Activated T-cell treated with anti-CD3 and anti-CD28 coated beads, Interleukin-2, amount 50 U/mL, for 4 hours (primary cell): ENCODE data around the gene LIMS3. TPM values are rescaled to one million over a fixed set of nuclear protein-coding genes. Genes with fewer than 3 reads are reported as not detected.
"Not testable (repeated sequence)": the region's sequence is repeated elsewhere in the genome, so short reads cannot be mapped to it uniquely, and the experiment has no call there.

Experiments used
- ATAC-seq, 2 donors: fragments of 200-7000 bp; cut with Tn5 transposase; one replicate each; pipeline ENCODE4 v1.10.0; 2021
- DNase-seq: peaks from one replicate; pipeline ENCODE4 v3.0.0-alpha.2; 2020
- H3K27me3 Mint-ChIP-seq: one replicate; pipeline ENCODE4 v1.8.0; 2021; ENCODE audit warnings: low read depth, mixed read lengths
- H3K36me3 Mint-ChIP-seq: one replicate; pipeline ENCODE4 v1.8.0; 2022; ENCODE audit warnings: mixed read lengths; ENCODE audit not compliant: insufficient read depth
- H3K4me1 Mint-ChIP-seq: one replicate; pipeline ENCODE4 v1.8.0; 2021; ENCODE audit warnings: low read depth, mixed read lengths
- H3K4me3 Mint-ChIP-seq: one replicate; pipeline ENCODE4 v1.8.0; 2021; ENCODE audit warnings: mild to moderate bottlenecking, moderate library complexity, mixed read lengths
- H3K9me3 Mint-ChIP-seq: one replicate; pipeline ENCODE4 v1.8.0; 2021; ENCODE audit warnings: mixed read lengths
- total RNA-seq, 3 donors: library from RNA; stranded (reverse); gene quantifications; one replicate each; pipeline ENCODE4 v1.2.1, GENCODE V29; 2021

Gene LIMS3
- total RNA-seq = 1 to 10 TPM in 1 of 3 donors, under 1 TPM in 2; 0.16 to 1.2 (median 0.57) TPM

- H3K27me3 Mint-ChIP-seq, ATAC-seq, H3K9me3 Mint-ChIP-seq, DNase-seq, H3K4me1 Mint-ChIP-seq, H3K36me3 Mint-ChIP-seq, H3K4me3 Mint-ChIP-seq: not testable (repeated sequence)
Measured at GRCh38 chr2:109898462-109899336, at the start of gene LIMS3. Gene LIMS3 (plus strand): TSS chr2:109898688. CDS start chr2:109898729, 41 bp downstream.

- ATAC-seq = peak; percentile 48 to 58
Measured at GRCh38 chr2:109871129-109871751, 27.2 kb upstream of the LIMS3 start.

GRCh38 chr2:109876625-109877024 is 21.9 kb upstream of the LIMS3 start:
- H3K4me1 Mint-ChIP-seq, H3K9me3 Mint-ChIP-seq, H3K27me3 Mint-ChIP-seq, DNase-seq, H3K36me3 Mint-ChIP-seq, H3K4me3 Mint-ChIP-seq, ATAC-seq: not testable (repeated sequence)

More at GRCh38 chr2:109871129-109871751, 27.2 kb upstream of the LIMS3 start:
- not testable (repeated sequence) for H3K4me3 Mint-ChIP-seq, H3K27me3 Mint-ChIP-seq, H3K4me1 Mint-ChIP-seq, H3K36me3 Mint-ChIP-seq, DNase-seq, H3K9me3 Mint-ChIP-seq

GRCh38 chr2:109882112-109882511 is 16.4 kb upstream of the LIMS3 start:
- DNase-seq, ATAC-seq, H3K4me1 Mint-ChIP-seq, H3K27me3 Mint-ChIP-seq, H3K36me3 Mint-ChIP-seq, H3K9me3 Mint-ChIP-seq, H3K4me3 Mint-ChIP-seq: not testable (repeated sequence)

- not testable (repeated sequence) for H3K9me3 Mint-ChIP-seq, H3K4me3 Mint-ChIP-seq, H3K4me1 Mint-ChIP-seq, DNase-seq, ATAC-seq, H3K27me3 Mint-ChIP-seq, H3K36me3 Mint-ChIP-seq
Measured at GRCh38 chr2:109888414-109888813, 10.1 kb upstream of the LIMS3 start.

GRCh38 chr2:109889909-109890308 is 8.6 kb upstream of the LIMS3 start:
- not testable (repeated sequence) for H3K9me3 Mint-ChIP-seq, ATAC-seq, H3K4me1 Mint-ChIP-seq, H3K36me3 Mint-ChIP-seq, DNase-seq, H3K27me3 Mint-ChIP-seq, H3K4me3 Mint-ChIP-seq

GRCh38 chr2:109891024-109891423 is 7.5 kb upstream of the LIMS3 start:
- not testable (repeated sequence) for H3K36me3 Mint-ChIP-seq, ATAC-seq

GRCh38 chr2:109893736-109894135 is 4.8 kb upstream of the LIMS3 start:
- not testable (repeated sequence) for H3K36me3 Mint-ChIP-seq, H3K9me3 Mint-ChIP-seq, H3K27me3 Mint-ChIP-seq, DNase-seq, ATAC-seq, H3K4me3 Mint-ChIP-seq, H3K4me1 Mint-ChIP-seq

More at GRCh38 chr2:109891024-109891423, 7.5 kb upstream of the LIMS3 start:
- not testable (repeated sequence) for H3K4me3 Mint-ChIP-seq, DNase-seq, H3K9me3 Mint-ChIP-seq, H3K27me3 Mint-ChIP-seq, H3K4me1 Mint-ChIP-seq

- H3K36me3 Mint-ChIP-seq, H3K4me3 Mint-ChIP-seq, H3K9me3 Mint-ChIP-seq, ATAC-seq, H3K27me3 Mint-ChIP-seq, H3K4me1 Mint-ChIP-seq, DNase-seq: not testable (repeated sequence)
Measured at GRCh38 chr2:109894141-109894540, 4.3 kb upstream of the LIMS3 start.

GRCh38 chr2:109895090-109895869 is 3.2 kb upstream of the LIMS3 start:
- H3K27me3 Mint-ChIP-seq, H3K4me1 Mint-ChIP-seq, DNase-seq, ATAC-seq, H3K9me3 Mint-ChIP-seq, H3K4me3 Mint-ChIP-seq, H3K36me3 Mint-ChIP-seq: not testable (repeated sequence)

GRCh38 chr2:109896212-109896611 is 2.3 kb upstream of the LIMS3 start:
- not testable (repeated sequence) for H3K4me3 Mint-ChIP-seq, H3K36me3 Mint-ChIP-seq, DNase-seq, H3K4me1 Mint-ChIP-seq, H3K27me3 Mint-ChIP-seq, H3K9me3 Mint-ChIP-seq
- ATAC-seq = peak; percentile 97 to 98

- DNase-seq, H3K36me3 Mint-ChIP-seq, ATAC-seq, H3K4me1 Mint-ChIP-seq, H3K4me3 Mint-ChIP-seq, H3K9me3 Mint-ChIP-seq, H3K27me3 Mint-ChIP-seq: not testable (repeated sequence)
Measured at GRCh38 chr2:109897769-109898461, 573 bp upstream of the LIMS3 start.

- H3K4me1 Mint-ChIP-seq, H3K36me3 Mint-ChIP-seq, H3K4me3 Mint-ChIP-seq, DNase-seq, H3K27me3 Mint-ChIP-seq, ATAC-seq, H3K9me3 Mint-ChIP-seq: not testable (repeated sequence)
Measured at GRCh38 chr2:109905796-109906195, 7.3 kb downstream of the LIMS3 start.

- ATAC-seq, H3K9me3 Mint-ChIP-seq, H3K27me3 Mint-ChIP-seq, H3K36me3 Mint-ChIP-seq, DNase-seq, H3K4me1 Mint-ChIP-seq, H3K4me3 Mint-ChIP-seq: not testable (repeated sequence)
Measured at GRCh38 chr2:109908626-109909025, 10.1 kb downstream of the LIMS3 start.
